ENCODE data around the gene ZSCAN25.
"Not testable (repeated sequence)": the region's sequence is repeated elsewhere in the genome, so short reads cannot be mapped to it uniquely, and the experiment has no call there.

ZSCAN25 gene

GRCh38 chr7:99616359-99617191 is at the start of gene ZSCAN25:
TSS of gene ZSCAN25 (plus strand) at chr7:99616946. CDS start at chr7:99619607, 2,661 bp downstream.
- DNase-seq (ENCODE audit: low read depth in 2 of 2), result peak; percentile 78

GRCh38 chr7:99568770-99569169 is 48.0 kb upstream of the ZSCAN25 start:
- not testable (repeated sequence) for DNase-seq (ENCODE audit: low read depth in 2 of 2)

- DNase-seq (ENCODE audit: low read depth in 2 of 2), result no peak
These were observed 45.0 kb upstream of the ZSCAN25 start for GRCh38 chr7:99571768-99572167.

GRCh38 chr7:99573257-99573656 is 43.5 kb upstream of the ZSCAN25 start:
- DNase-seq (ENCODE audit: low read depth in 2 of 2), result no peak

GRCh38 chr7:99576251-99576650 is 40.5 kb upstream of the ZSCAN25 start:
- DNase-seq (ENCODE audit: low read depth in 2 of 2), result no peak

- DNase-seq (ENCODE audit: low read depth in 2 of 2), result no peak
These were observed 37.3 kb upstream of the ZSCAN25 start for GRCh38 chr7:99579281-99579955.

GRCh38 chr7:99579956-99580777 is 36.6 kb upstream of the ZSCAN25 start:
- peak; percentile 29 to 60 for DNase-seq (ENCODE audit: low read depth in 2 of 2)

- not testable (repeated sequence) for DNase-seq (ENCODE audit: low read depth in 2 of 2)
These were observed 35.9 kb upstream of the ZSCAN25 start for GRCh38 chr7:99580778-99581332.

GRCh38 chr7:99588868-99589267 is 27.9 kb upstream of the ZSCAN25 start:
- DNase-seq (ENCODE audit: low read depth in 2 of 2), result no peak

GRCh38 chr7:99594948-99595745 is 21.6 kb upstream of the ZSCAN25 start:
- DNase-seq (ENCODE audit: low read depth in 2 of 2), result no peak

GRCh38 chr7:99596408-99596955 is 20.3 kb upstream of the ZSCAN25 start:
- no peak for DNase-seq (ENCODE audit: low read depth in 2 of 2)

GRCh38 chr7:99597762-99598501 is 18.8 kb upstream of the ZSCAN25 start, which contains the start of gene TMEM225B:
TSS of gene TMEM225B (plus strand) at chr7:99598267. CDS start at chr7:99604389, 6,122 bp downstream.
- DNase-seq (ENCODE audit: low read depth in 2 of 2), result no peak

GRCh38 chr7:99599836-99600235 is 16.9 kb upstream of the ZSCAN25 start:
- no peak for DNase-seq (ENCODE audit: low read depth in 2 of 2)

- DNase-seq (ENCODE audit: low read depth in 2 of 2), result no peak
These were observed 15.0 kb upstream of the ZSCAN25 start for GRCh38 chr7:99601656-99602310.

GRCh38 chr7:99605527-99605926 is 11.2 kb upstream of the ZSCAN25 start:
- no peak for DNase-seq (ENCODE audit: low read depth in 2 of 2)

GRCh38 chr7:99606531-99606930 is 10.2 kb upstream of the ZSCAN25 start:
- no peak for DNase-seq (ENCODE audit: low read depth in 2 of 2)

- no peak for DNase-seq (ENCODE audit: low read depth in 2 of 2)
These were observed 9.2 kb upstream of the ZSCAN25 start for GRCh38 chr7:99607548-99607947.

GRCh38 chr7:99614495-99614894 is 2.3 kb upstream of the ZSCAN25 start:
- no peak for DNase-seq (ENCODE audit: low read depth in 2 of 2)

GRCh38 chr7:99615989-99616358 is 772 bp upstream of the ZSCAN25 start:
- DNase-seq (ENCODE audit: low read depth in 2 of 2), result no peak

Measured in stimulated activated CD8-positive, alpha-beta memory T cell treated with anti-CD3 and anti-CD28 coated beads, Interleukin-7, amount 100 ng/mL, for 4 hours (primary cell).